Measurements from ENCODE around the gene ATMIN.

The ATMIN gene

GRCh38 chr16:81014672-81015071 lies 21.0 kb upstream of the ATMIN start:
- no peak overlapping the region for H3K9ac ChIP-seq (ENCODE audit: low read length)
- no peak for DNase-seq
- no peak overlapping the region for H3K4ac ChIP-seq (ENCODE audit: low read depth, low read length)
- no peak overlapping the region for H3K4me3 ChIP-seq (ENCODE audit: low read depth, low read length)
- no peaks in the 10 kb centered on the region for H3K4me1 ChIP-seq (ENCODE audit: control insufficient read depth in 1 of 2, insufficient read depth in 2 of 2, low read length in 2 of 2)
- H3K36me3 ChIP-seq (ENCODE audit: control insufficient read depth in 1 of 2, insufficient read depth in 2 of 2, low read length in 2 of 2): peaks cover 40 to 45% of the 10 kb centered on the region in 2 experiments
- H2AFZ ChIP-seq (ENCODE audit: insufficient read depth, low read length, poor library complexity): no peak overlapping the region
- H4K8ac ChIP-seq (ENCODE audit: low read depth, low read length): no peak overlapping the region
- H3K14ac ChIP-seq (ENCODE audit: low read length): no peak overlapping the region
- no peaks in the 10 kb centered on the region for H3K79me1 ChIP-seq (ENCODE audit: low read length)
- no peaks in the 10 kb centered on the region for H3K79me2 ChIP-seq (ENCODE audit: control insufficient read depth, insufficient read depth, low read length, poor library complexity)
- H3K4me2 ChIP-seq (ENCODE audit: low read length): no peak overlapping the region
- no peak overlapping the region for H4K91ac ChIP-seq (ENCODE audit: low read depth, low read length)
- no peak overlapping the region for H3K27ac ChIP-seq (ENCODE audit: low read depth, low read length)
- no peak overlapping the region for H4K12ac ChIP-seq (ENCODE audit: low read depth, low read length)
- no peak overlapping the region for H2BK12ac ChIP-seq (ENCODE audit: low read length)
- H2BK120ac ChIP-seq (ENCODE audit: insufficient read depth, low read length, poor library complexity): no peak overlapping the region
- WGBS (ENCODE audit: extremely low coverage, insufficient coverage, insufficient read length): no CpG with 5 or more reads among the region's 2 CpGs
- no peak overlapping the region for H3K23ac ChIP-seq (ENCODE audit: low read length)
- H3K9me3 ChIP-seq (ENCODE audit: insufficient read depth, low read depth, low read length): no peaks in the 10 kb centered on the region
- H3K27me3 ChIP-seq (ENCODE audit: insufficient read depth, low read length): no peaks in the 10 kb centered on the region
- H3K18ac ChIP-seq (ENCODE audit: low read length): no peak overlapping the region
- H2BK5ac ChIP-seq (ENCODE audit: low read depth, low read length, poor library complexity): no peak overlapping the region
- no peak overlapping the region for H2AK5ac ChIP-seq (ENCODE audit: low read length)

GRCh38 chr16:81018496-81018895 lies 17.1 kb upstream of the ATMIN start:
- DNase-seq: no peak
- Histone ChIP-seq H3K4ac (ENCODE audit: low read depth, low read length) (no peak overlapping the region), H3K14ac (ENCODE audit: low read length) (no peak overlapping the region), H3K4me3 (ENCODE audit: low read depth, low read length) (no peak overlapping the region), H3K36me3 (ENCODE audit: control insufficient read depth in 1 of 2, insufficient read depth in 2 of 2, low read length in 2 of 2) (peaks cover 45 to 52% of the 10 kb centered on the region in 2 experiments), H3K79me1 (ENCODE audit: low read length) (no peaks in the 10 kb centered on the region), H2AK5ac (ENCODE audit: low read length) (no peak overlapping the region), H3K27ac (ENCODE audit: low read depth, low read length) (no peak overlapping the region), H2BK120ac (ENCODE audit: insufficient read depth, low read length, poor library complexity) (no peak overlapping the region), H3K4me1 (ENCODE audit: control insufficient read depth in 1 of 2, insufficient read depth in 2 of 2, low read length in 2 of 2) (no peaks in the 10 kb centered on the region), H3K9ac (ENCODE audit: low read length) (no peak overlapping the region), H3K23ac (ENCODE audit: low read length) (no peak overlapping the region), H4K12ac (ENCODE audit: low read depth, low read length) (no peak overlapping the region), H3K4me2 (ENCODE audit: low read length) (no peak overlapping the region), H4K8ac (ENCODE audit: low read depth, low read length) (no peak overlapping the region), H3K9me3 (ENCODE audit: insufficient read depth, low read depth, low read length) (no peaks in the 10 kb centered on the region), H4K91ac (ENCODE audit: low read depth, low read length) (no peak overlapping the region), H3K27me3 (ENCODE audit: insufficient read depth, low read length) (no peaks in the 10 kb centered on the region), H2BK5ac (ENCODE audit: low read depth, low read length, poor library complexity) (no peak overlapping the region), H2AFZ (ENCODE audit: insufficient read depth, low read length, poor library complexity) (no peak overlapping the region), H3K18ac (ENCODE audit: low read length) (no peak overlapping the region), H3K79me2 (ENCODE audit: control insufficient read depth, insufficient read depth, low read length, poor library complexity) (no peaks in the 10 kb centered on the region), H2BK12ac (ENCODE audit: low read length) (no peak overlapping the region)
- no CpG with 5 or more reads among the region's 2 CpGs for WGBS (ENCODE audit: extremely low coverage, insufficient coverage, insufficient read length)

GRCh38 chr16:81026429-81026828 lies 9.2 kb upstream of the ATMIN start:
- H3K79me1 ChIP-seq (ENCODE audit: low read length): no peaks in the 10 kb centered on the region
- 100% methylated on average over 1 of the region's 4 CpGs for WGBS (ENCODE audit: extremely low coverage, insufficient coverage, insufficient read length)

GRCh38 chr16:81029930-81030604 lies 5.6 kb upstream of the ATMIN start:
- no CpG with 5 or more reads among the region's 11 CpGs for WGBS (ENCODE audit: extremely low coverage, insufficient coverage, insufficient read length)
- H3K79me1 ChIP-seq (ENCODE audit: low read length): no peaks in the 10 kb centered on the region

More at GRCh38 chr16:81026429-81026828, 9.2 kb upstream of the ATMIN start:
- Histone ChIP-seq H3K23ac (ENCODE audit: low read length) (no peak overlapping the region), H3K14ac (ENCODE audit: low read length) (no peak overlapping the region), H3K18ac (ENCODE audit: low read length) (no peak overlapping the region), H2AK5ac (ENCODE audit: low read length) (no peak overlapping the region), H4K12ac (ENCODE audit: low read depth, low read length) (no peak overlapping the region), H3K36me3 (ENCODE audit: control insufficient read depth in 1 of 2, insufficient read depth in 2 of 2, low read length in 2 of 2) (peaks cover 23 to 39% of the 10 kb centered on the region in 2 experiments), H3K9me3 (ENCODE audit: insufficient read depth, low read depth, low read length) (no peaks in the 10 kb centered on the region), H3K27ac (ENCODE audit: low read depth, low read length) (no peak overlapping the region), H3K9ac (ENCODE audit: low read length) (no peak overlapping the region), H3K4ac (ENCODE audit: low read depth, low read length) (no peak overlapping the region), H3K4me3 (ENCODE audit: low read depth, low read length) (no peak overlapping the region), H2BK12ac (ENCODE audit: low read length) (no peak overlapping the region), H2BK5ac (ENCODE audit: low read depth, low read length, poor library complexity) (no peak overlapping the region), H3K27me3 (ENCODE audit: insufficient read depth, low read length) (no peaks in the 10 kb centered on the region), H3K4me2 (ENCODE audit: low read length) (no peak overlapping the region), H3K4me1 (ENCODE audit: control insufficient read depth in 1 of 2, insufficient read depth in 2 of 2, low read length in 2 of 2) (no peaks in the 10 kb centered on the region), H2BK120ac (ENCODE audit: insufficient read depth, low read length, poor library complexity) (no peak overlapping the region), H4K8ac (ENCODE audit: low read depth, low read length) (no peak overlapping the region), H4K91ac (ENCODE audit: low read depth, low read length) (no peak overlapping the region), H2AFZ (ENCODE audit: insufficient read depth, low read length, poor library complexity) (no peak overlapping the region), H3K79me2 (ENCODE audit: control insufficient read depth, insufficient read depth, low read length, poor library complexity) (no peaks in the 10 kb centered on the region)
- DNase-seq: no peak

More at GRCh38 chr16:81029930-81030604, 5.6 kb upstream of the ATMIN start:
- no peak overlapping the region for H3K4me3 ChIP-seq (ENCODE audit: low read depth, low read length)
- H4K91ac ChIP-seq (ENCODE audit: low read depth, low read length): no peak overlapping the region
- H2BK5ac ChIP-seq (ENCODE audit: low read depth, low read length, poor library complexity): no peak overlapping the region
- H4K12ac ChIP-seq (ENCODE audit: low read depth, low read length): no peak overlapping the region
- H3K79me2 ChIP-seq (ENCODE audit: control insufficient read depth, insufficient read depth, low read length, poor library complexity): no peaks in the 10 kb centered on the region
- no peak overlapping the region for H3K9ac ChIP-seq (ENCODE audit: low read length)
- no peak overlapping the region for H2BK12ac ChIP-seq (ENCODE audit: low read length)
- no peak overlapping the region for H3K23ac ChIP-seq (ENCODE audit: low read length)
- H2BK120ac ChIP-seq (ENCODE audit: insufficient read depth, low read length, poor library complexity): no peak overlapping the region
- H3K27ac ChIP-seq (ENCODE audit: low read depth, low read length): no peak overlapping the region
- H3K18ac ChIP-seq (ENCODE audit: low read length): no peak overlapping the region
- peaks cover 14 to 31% of the 10 kb centered on the region in 2 experiments for H3K36me3 ChIP-seq (ENCODE audit: control insufficient read depth in 1 of 2, insufficient read depth in 2 of 2, low read length in 2 of 2)
- H3K9me3 ChIP-seq (ENCODE audit: insufficient read depth, low read depth, low read length): no peaks in the 10 kb centered on the region
- no peak overlapping the region for H3K4me2 ChIP-seq (ENCODE audit: low read length)
- peak in 1 of 2 donors; percentile 40 for DNase-seq
- H3K4ac ChIP-seq (ENCODE audit: low read depth, low read length): no peak overlapping the region
- no peaks in the 10 kb centered on the region for H3K4me1 ChIP-seq (ENCODE audit: control insufficient read depth in 1 of 2, insufficient read depth in 2 of 2, low read length in 2 of 2)
- no peak overlapping the region for H2AFZ ChIP-seq (ENCODE audit: insufficient read depth, low read length, poor library complexity)
- no peak overlapping the region for H4K8ac ChIP-seq (ENCODE audit: low read depth, low read length)
- no peak overlapping the region for H3K14ac ChIP-seq (ENCODE audit: low read length)
- no peaks in the 10 kb centered on the region for H3K27me3 ChIP-seq (ENCODE audit: insufficient read depth, low read length)
- no peak overlapping the region for H2AK5ac ChIP-seq (ENCODE audit: low read length)

Measured in trophoblast cell (in vitro differentiated cells and primary cell).